Kidney (tissue), 14 donors: ENCODE results near the gene MBOAT2. TPM values are rescaled to one million over a fixed set of nuclear protein-coding genes. Genes with fewer than 3 reads are reported as not detected.

Source experiments
- DNase-seq, 5 donors: peaks; one replicate each; pipeline ENCODE4 v3.0.0-alpha.2; 2013 to 2020
- FAIRE-seq: peaks from 2 replicates; lab custom pipeline; 2012; peaks lifted over from hg19 to GRCh38; lab: Jason Lieb, UNC
- H3K27ac ChIP-seq, 2 donors: one replicate each; pipeline ENCODE4 v1.7.0; 2013; ENCODE audit warnings: low read depth in 2 of 2, low read length in 2 of 2, inconsistent platforms in 1 of 2
- H3K27me3 ChIP-seq: one replicate; pipeline ENCODE4 v1.7.1; 2013; ENCODE audit warnings: low read length, inconsistent platforms; ENCODE audit not compliant: control insufficient read depth, insufficient read depth
- H3K36me3 ChIP-seq, 3 donors: one replicate each; pipeline versions ENCODE4 v1.7.0 to v1.7.1; 2013; ENCODE audit warnings: low read length in 3 of 3, control low read depth in 1 of 3, inconsistent platforms in 1 of 3; ENCODE audit not compliant: insufficient read depth in 3 of 3, control insufficient read depth in 2 of 3
- H3K4me1 ChIP-seq, 3 donors: one replicate each; pipeline versions ENCODE4 v1.7.0 to v1.7.1; 2013; ENCODE audit warnings: low read length in 3 of 3, inconsistent platforms in 1 of 3, low read depth in 1 of 3; ENCODE audit not compliant: control insufficient read depth in 2 of 3, insufficient read depth in 2 of 3
- H3K4me3 ChIP-seq, 3 donors: one replicate each; pipeline versions ENCODE4 v1.7.0 to v1.8.1; 2013; ENCODE audit warnings: low read length in 3 of 3, control low read depth in 1 of 3, inconsistent platforms in 1 of 3
- H3K9ac ChIP-seq, 3 donors: one replicate each; pipeline versions ENCODE4 v1.7.0 to v1.7.1; 2013; ENCODE audit warnings: low read length in 3 of 3, control low read depth in 1 of 3, inconsistent platforms in 1 of 3
- H3K9me3 ChIP-seq, 3 donors: one replicate each; pipeline versions ENCODE4 v1.7.0 to v1.7.1; 2013; ENCODE audit warnings: low read length in 3 of 3, control low read depth in 1 of 3, inconsistent platforms in 1 of 3; ENCODE audit not compliant: control insufficient read depth in 2 of 3, insufficient read depth in 1 of 3
- intact Hi-C: fragments of 100-400 bp; cut with DNase I; formaldehyde crosslinking; loops from one replicate; pipeline ENCODE4 v1.11.1; 2022
- polyA plus RNA-seq: library from polyadenylated mRNA; stranded (reverse); fragments of 350-450 nt; fragmentation: Illumina TruSeq; extraction: RNeasy Lipid Tissue Mini Kit (QIAGEN cat#74804); gene quantifications from one replicate; pipeline ENCODE4 v1.2.3, GENCODE V29; 2014; ENCODE audit warnings: low read depth, low replicate concordance; ENCODE audit not compliant: insufficient read depth
- total RNA-seq: library from RNA; stranded (reverse); fragmentation: NEBNext Ultra II Directional; extraction: Animal tissue kit (Norgen Biotek cat#: 25700); gene quantifications from one replicate; pipeline ENCODE4 v1.2.1, GENCODE V29; 2021
- TF ChIP-seq, protein P1 (sequence below): IDR thresholded peaks from 3 replicates; pipeline ENCODE4 v1.5.1; 2012; ENCODE audit warnings: mild to moderate bottlenecking, moderate library complexity, borderline replicate concordance; ENCODE audit not compliant: insufficient read depth; ENCODE audit errors: extremely low read depth
- donor health status: control.
- donor health status: control.
- donor health status: control.
- donor health status: control.
- donor health status: control.
- donor health status: DM: yes; HTN: yes; CAD: no.
- donor health status: Normal renal cell carcinoma (clear cell type).

MBOAT2 gene
- total and polyA plus RNA-seq, 2 donors from 2014 or later = 15.9 to 28.6 TPM

DNA sequence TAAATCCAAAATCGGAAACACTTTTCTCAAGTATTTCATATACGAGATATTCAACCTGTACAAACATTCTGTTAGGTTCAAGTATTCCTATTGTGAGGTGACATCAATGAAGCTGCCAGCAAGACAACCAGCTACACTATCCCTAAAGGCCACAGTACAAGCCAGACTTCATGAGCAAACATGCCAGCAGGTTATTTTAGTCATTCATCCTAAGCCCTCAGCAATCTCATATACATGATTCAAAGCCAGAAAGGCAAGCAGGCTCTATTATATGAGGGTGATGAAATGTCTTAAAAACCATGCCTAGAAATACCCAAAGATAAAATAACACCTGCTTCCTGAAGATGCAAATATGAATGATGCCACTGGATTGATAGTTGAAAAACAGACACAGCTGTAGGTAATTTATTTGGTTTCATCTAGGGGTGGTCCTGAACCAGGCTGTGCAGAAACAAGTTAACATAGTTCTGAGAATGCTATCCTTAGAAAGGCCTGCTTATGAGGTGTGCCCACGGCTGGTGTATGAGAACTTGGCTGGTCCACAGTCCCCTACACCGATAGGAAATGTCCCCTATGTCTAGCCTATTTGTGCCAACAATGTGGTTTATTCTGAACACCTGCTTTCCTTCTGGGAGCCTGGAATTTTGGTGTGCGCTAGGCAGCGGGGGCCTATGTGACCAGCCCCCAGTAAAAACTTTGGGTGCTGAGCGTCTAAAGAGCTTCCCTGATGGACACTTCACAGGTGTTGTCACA lies 117.9 kb downstream of the MBOAT2 start:
- TF ChIP-seq, protein P1, sequence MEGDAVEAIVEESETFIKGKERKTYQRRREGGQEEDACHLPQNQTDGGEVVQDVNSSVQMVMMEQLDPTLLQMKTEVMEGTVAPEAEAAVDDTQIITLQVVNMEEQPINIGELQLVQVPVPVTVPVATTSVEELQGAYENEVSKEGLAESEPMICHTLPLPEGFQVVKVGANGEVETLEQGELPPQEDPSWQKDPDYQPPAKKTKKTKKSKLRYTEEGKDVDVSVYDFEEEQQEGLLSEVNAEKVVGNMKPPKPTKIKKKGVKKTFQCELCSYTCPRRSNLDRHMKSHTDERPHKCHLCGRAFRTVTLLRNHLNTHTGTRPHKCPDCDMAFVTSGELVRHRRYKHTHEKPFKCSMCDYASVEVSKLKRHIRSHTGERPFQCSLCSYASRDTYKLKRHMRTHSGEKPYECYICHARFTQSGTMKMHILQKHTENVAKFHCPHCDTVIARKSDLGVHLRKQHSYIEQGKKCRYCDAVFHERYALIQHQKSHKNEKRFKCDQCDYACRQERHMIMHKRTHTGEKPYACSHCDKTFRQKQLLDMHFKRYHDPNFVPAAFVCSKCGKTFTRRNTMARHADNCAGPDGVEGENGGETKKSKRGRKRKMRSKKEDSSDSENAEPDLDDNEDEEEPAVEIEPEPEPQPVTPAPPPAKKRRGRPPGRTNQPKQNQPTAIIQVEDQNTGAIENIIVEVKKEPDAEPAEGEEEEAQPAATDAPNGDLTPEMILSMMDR = no peak
- H3K4me3 ChIP-seq = no peak overlapping the region
- DNase-seq (no peak), FAIRE-seq (no peak)
- H3K9ac ChIP-seq = no peak overlapping the region
- no peaks in the 10 kb centered on the region for H3K27me3 ChIP-seq
- H3K9me3 ChIP-seq = no peaks in the 10 kb centered on the region
- no peaks in the 10 kb centered on the region for H3K4me1 ChIP-seq
- no peak overlapping the region for H3K27ac ChIP-seq
- intact Hi-C loops = no loop called here
- peaks cover 0 to 4% (median 0%) of the 10 kb centered on the region in 3 donors for H3K36me3 ChIP-seq

DNA sequence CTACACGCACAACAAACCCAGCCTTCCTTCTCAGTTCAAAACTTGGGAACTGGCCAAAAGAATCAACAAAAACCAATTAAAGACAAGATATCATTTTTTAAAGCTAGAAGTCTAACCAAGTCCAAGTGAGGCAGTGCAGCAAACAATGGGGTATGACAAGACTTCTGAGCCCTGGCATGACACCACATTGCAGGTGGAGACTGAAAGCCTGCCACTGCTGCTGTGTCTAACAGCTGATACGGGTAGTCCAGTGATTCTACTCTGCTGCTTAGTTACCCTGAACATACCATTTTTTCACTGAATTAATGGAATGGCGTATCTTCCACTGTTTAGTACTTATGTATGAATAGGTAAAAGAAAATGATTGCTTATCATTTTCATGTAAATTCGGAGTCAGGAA lies 118.7 kb downstream of the MBOAT2 start:
- Histone ChIP-seq H3K9ac (no peak overlapping the region), H3K27me3 (no peaks in the 10 kb centered on the region), H3K27ac (no peak overlapping the region), H3K4me3 (no peak overlapping the region), H3K36me3 (peaks cover 0 to 4% (median 0%) of the 10 kb centered on the region in 3 donors), H3K4me1 (no peaks in the 10 kb centered on the region), H3K9me3 (no peaks in the 10 kb centered on the region)
- no peak for FAIRE-seq
- TF ChIP-seq, protein P1 = no peak
- intact Hi-C loops = no loop called here
- DNase-seq = no peak

DNA sequence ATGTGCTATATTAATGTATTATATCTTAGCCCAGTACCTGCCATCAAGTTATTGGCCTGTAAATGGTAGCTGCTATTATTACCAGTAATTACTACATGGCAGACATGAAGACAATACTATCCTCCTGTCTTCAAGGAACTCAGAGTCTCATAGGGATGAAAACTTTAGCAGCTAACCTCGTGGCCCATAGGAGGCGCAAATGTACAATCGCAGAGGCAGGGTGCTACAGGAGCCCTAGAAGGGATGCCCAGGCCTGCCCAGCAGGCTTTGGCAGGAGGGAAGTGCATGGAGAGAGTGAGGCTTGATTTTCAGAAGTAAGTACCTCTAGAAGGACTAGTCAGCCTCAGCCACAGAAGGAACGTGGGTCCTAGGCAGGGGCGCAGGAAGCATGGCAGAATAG lies 121.4 kb downstream of the MBOAT2 start:
- DNase-seq (no peak), FAIRE-seq (no peak)
- H3K4me3 ChIP-seq = no peak overlapping the region
- no peak overlapping the region for H3K9ac ChIP-seq
- H3K9me3 ChIP-seq = no peaks in the 10 kb centered on the region
- H3K27ac ChIP-seq = no peak overlapping the region
- no peaks in the 10 kb centered on the region for H3K4me1 ChIP-seq
- TF ChIP-seq, protein P1 = no peak
- H3K36me3 ChIP-seq = peaks cover 0 to 4% (median 0%) of the 10 kb centered on the region in 3 donors
- intact Hi-C loops = no loop called here
- no peaks in the 10 kb centered on the region for H3K27me3 ChIP-seq
